ENCODE measurements around the gene RERE.

- TF ChIP-seq, protein P1, sequence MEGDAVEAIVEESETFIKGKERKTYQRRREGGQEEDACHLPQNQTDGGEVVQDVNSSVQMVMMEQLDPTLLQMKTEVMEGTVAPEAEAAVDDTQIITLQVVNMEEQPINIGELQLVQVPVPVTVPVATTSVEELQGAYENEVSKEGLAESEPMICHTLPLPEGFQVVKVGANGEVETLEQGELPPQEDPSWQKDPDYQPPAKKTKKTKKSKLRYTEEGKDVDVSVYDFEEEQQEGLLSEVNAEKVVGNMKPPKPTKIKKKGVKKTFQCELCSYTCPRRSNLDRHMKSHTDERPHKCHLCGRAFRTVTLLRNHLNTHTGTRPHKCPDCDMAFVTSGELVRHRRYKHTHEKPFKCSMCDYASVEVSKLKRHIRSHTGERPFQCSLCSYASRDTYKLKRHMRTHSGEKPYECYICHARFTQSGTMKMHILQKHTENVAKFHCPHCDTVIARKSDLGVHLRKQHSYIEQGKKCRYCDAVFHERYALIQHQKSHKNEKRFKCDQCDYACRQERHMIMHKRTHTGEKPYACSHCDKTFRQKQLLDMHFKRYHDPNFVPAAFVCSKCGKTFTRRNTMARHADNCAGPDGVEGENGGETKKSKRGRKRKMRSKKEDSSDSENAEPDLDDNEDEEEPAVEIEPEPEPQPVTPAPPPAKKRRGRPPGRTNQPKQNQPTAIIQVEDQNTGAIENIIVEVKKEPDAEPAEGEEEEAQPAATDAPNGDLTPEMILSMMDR (IDR thresholded peaks at IDR 0.05) = no peak
- no peak for TF ChIP-seq POLR2A (IDR thresholded peaks at IDR 0.05)
Observed at GRCh38 chr1:8524627-8525157, 292.7 kb downstream of the RERE start.

Data from thyroid gland (tissue), 4 donors.